Neutrophil (primary cell): ENCODE results near the gene PRDM2.

ENCODE experiments used
- H3K27ac ChIP-seq: fragments of 200-600 bp; sonication (generic); 2 replicates; pipeline ENCODE4 v1.5.1; 2016; ENCODE audit warnings: mild to moderate bottlenecking, moderate library complexity
- H3K27me3 ChIP-seq: fragments of 200-600 bp; sonication (generic); 2 replicates; pipeline ENCODE4 v1.6.0; 2016; ENCODE audit warnings: mild to moderate bottlenecking
- H3K36me3 ChIP-seq: fragments of 200-600 bp; sonication (generic); 2 replicates; pipeline ENCODE4 v1.5.1; 2017
- H3K4me1 ChIP-seq, 2 experiments: fragments of 200-600 bp in 1 of 2; sonication (generic) in 1 of 2; 1 replicate in 1 of 2; 2 replicates in 1 of 2; pipeline versions ENCODE4 v1.5.1 to v1.6.1; 2013 to 2016; ENCODE audit warnings: low read depth in 1 of 2, low read length in 1 of 2, mild to moderate bottlenecking in 1 of 2, moderate library complexity in 1 of 2; ENCODE audit not compliant: control insufficient read depth in 1 of 2, insufficient read depth in 1 of 2
- H3K4me3 ChIP-seq, 2 experiments: fragments of 200-600 bp in 1 of 2; sonication (generic) in 1 of 2; 1 replicate in 1 of 2; 2 replicates in 1 of 2; pipeline ENCODE4 v1.5.1; 2013 to 2016; ENCODE audit warnings: low read depth in 1 of 2, low read length in 1 of 2, mild to moderate bottlenecking in 1 of 2, moderate library complexity in 1 of 2
- H3K9me3 ChIP-seq: fragments of 200-600 bp; sonication (generic); 2 replicates; pipeline ENCODE4 v1.5.1; 2016
- TF ChIP-seq, protein P1 (sequence below): fragments of 200-600 bp; sonication (generic); IDR thresholded peaks from 2 replicates; pipeline ENCODE4 v1.5.1; 2016; ENCODE audit warnings: antibody characterized with exemption

PRDM2 gene

DNA sequence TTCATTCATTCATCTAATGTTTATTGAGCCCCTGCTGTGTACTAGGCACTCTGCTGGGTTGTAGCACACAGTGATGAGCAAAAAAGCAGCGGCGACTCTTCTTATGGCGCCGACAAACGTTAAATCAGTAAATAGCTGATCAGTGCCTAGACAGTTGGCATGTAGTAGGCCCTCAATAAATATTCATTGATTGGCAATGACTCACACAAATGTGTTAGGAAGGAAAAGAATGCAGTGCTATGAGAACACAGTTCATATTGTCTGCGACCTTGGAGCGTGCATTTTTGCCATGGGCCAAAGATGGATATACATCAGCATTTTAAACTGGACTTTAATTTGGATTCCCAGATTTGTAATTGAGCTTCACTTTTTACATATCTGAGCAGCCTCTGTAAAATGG is 52.0 kb downstream of the PRDM2 start:
- H3K27me3 ChIP-seq, result no peaks in the 10 kb centered on the region
- no peaks in the 10 kb centered on the region for H3K9me3 ChIP-seq
- H3K4me1 ChIP-seq, result peaks cover 53 to 63% of the 10 kb centered on the region in 2 experiments
- TF ChIP-seq, protein P1, sequence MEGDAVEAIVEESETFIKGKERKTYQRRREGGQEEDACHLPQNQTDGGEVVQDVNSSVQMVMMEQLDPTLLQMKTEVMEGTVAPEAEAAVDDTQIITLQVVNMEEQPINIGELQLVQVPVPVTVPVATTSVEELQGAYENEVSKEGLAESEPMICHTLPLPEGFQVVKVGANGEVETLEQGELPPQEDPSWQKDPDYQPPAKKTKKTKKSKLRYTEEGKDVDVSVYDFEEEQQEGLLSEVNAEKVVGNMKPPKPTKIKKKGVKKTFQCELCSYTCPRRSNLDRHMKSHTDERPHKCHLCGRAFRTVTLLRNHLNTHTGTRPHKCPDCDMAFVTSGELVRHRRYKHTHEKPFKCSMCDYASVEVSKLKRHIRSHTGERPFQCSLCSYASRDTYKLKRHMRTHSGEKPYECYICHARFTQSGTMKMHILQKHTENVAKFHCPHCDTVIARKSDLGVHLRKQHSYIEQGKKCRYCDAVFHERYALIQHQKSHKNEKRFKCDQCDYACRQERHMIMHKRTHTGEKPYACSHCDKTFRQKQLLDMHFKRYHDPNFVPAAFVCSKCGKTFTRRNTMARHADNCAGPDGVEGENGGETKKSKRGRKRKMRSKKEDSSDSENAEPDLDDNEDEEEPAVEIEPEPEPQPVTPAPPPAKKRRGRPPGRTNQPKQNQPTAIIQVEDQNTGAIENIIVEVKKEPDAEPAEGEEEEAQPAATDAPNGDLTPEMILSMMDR, result no peak
- H3K4me3 ChIP-seq, result no peak overlapping the region
- H3K36me3 ChIP-seq, result peaks cover 5% of the 10 kb centered on the region
- peak overlapping the region; percentile 64 for H3K27ac ChIP-seq

DNA sequence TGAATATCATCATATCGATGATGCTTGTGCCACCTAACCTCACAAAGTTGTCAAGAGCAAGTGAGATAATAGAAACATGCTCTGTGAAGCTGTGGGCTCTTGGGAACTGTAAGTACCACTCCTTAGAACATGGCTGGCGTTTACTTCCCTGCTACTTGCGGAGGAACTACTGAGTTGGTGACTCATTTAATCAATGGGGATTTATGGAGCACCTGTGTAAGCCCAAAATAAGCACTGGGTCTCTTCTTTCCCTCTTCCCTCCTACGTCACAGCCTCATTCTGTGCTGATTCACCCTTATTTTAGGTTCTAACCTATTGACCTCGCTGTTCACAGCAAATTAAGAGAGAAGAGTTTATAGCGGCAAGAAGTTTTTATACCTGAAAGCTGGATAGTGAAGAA is 52.9 kb downstream of the PRDM2 start:
- Histone ChIP-seq H3K4me1 (peaks cover 50 to 61% of the 10 kb centered on the region in 2 experiments), H3K9me3 (no peaks in the 10 kb centered on the region), H3K27ac (peak overlapping the region; percentile 64), H3K4me3 (no peak overlapping the region), H3K27me3 (no peaks in the 10 kb centered on the region), H3K36me3 (peaks cover 5% of the 10 kb centered on the region)
- TF ChIP-seq, protein P1, result no peak

DNA sequence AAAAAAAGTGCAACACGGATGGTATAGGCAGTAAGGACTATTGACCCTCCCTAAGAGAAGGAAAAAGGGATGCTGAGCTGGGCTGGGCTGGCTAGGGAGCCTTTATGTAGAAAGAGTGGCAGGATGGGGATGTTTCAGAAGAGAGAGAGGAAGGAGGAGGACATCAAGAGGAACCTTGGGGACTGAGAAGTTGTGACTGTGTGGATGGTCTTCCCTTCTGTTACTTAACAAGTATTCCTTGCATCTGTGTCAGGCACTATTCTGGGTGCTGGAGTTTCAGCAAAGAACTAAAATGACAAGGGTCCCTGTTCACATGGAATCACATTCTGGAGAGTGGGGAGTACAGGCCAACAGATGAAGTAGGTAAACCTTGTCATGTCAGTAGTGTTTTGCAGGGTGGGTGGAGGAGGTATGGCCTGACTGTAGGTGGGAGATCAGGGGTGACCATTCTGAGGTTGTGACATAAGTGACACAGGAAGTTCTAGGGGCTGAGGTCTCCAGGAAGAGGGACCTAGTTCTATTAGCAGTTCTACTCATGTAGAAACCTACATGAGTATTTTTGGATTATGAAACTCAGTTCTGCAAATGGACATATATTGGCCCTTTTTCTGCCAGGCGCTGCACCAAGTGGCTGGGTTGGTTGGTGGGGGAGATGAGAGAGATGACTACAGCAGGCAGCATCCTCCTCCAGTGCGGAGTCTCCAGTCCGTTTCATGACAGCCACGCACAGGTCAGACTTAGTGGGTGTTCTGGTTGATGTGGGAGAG is 53.8 kb downstream of the PRDM2 start:
- TF ChIP-seq, protein P1, result no peak
- Histone ChIP-seq H3K27me3 (no peaks in the 10 kb centered on the region), H3K4me3 (no peak overlapping the region), H3K4me1 (peaks cover 40 to 52% of the 10 kb centered on the region in 2 experiments), H3K36me3 (peaks cover 5% of the 10 kb centered on the region), H3K27ac (peak overlapping the region; percentile 64), H3K9me3 (no peaks in the 10 kb centered on the region)

- Histone ChIP-seq H3K9me3 (no peaks in the 10 kb centered on the region), H3K27me3 (no peaks in the 10 kb centered on the region), H3K4me3 (no peak overlapping the region), H3K4me1 (peaks cover 39 to 54% of the 10 kb centered on the region in 2 experiments), H3K36me3 (peaks cover 5% of the 10 kb centered on the region), H3K27ac (peak overlapping the region; percentile 64)
- TF ChIP-seq, protein P1, result no peak
Observed at GRCh38 chr1:13754510-13755103, 54.6 kb downstream of the PRDM2 start.

- Histone ChIP-seq H3K36me3 (peaks cover 5% of the 10 kb centered on the region), H3K27me3 (no peaks in the 10 kb centered on the region), H3K27ac (peak overlapping the region; percentile 9)
Observed at GRCh38 chr1:13756557-13757315, 56.7 kb downstream of the PRDM2 start.

More at GRCh38 chr1:13756557-13757315, 56.7 kb downstream of the PRDM2 start:
- H3K4me1 ChIP-seq, result peaks cover 31 to 53% of the 10 kb centered on the region in 2 experiments
- no peak overlapping the region for H3K4me3 ChIP-seq
- no peaks in the 10 kb centered on the region for H3K9me3 ChIP-seq
- TF ChIP-seq, protein P1, result no peak
